Mucosa of stomach (tissue), 1 donor: ENCODE measurements around the gene SAMD5.
"Not testable (repeated sequence)": the region's sequence is repeated elsewhere in the genome, so short reads cannot be mapped to it uniquely, and the experiment has no call there.

Experiments
- H3K27me3 ChIP-seq: one replicate; pipeline ENCODE4 v1.7.0; 2013; ENCODE audit warnings: mild to moderate bottlenecking, low read length; ENCODE audit not compliant: control insufficient read depth, insufficient read depth
- H3K36me3 ChIP-seq: one replicate; pipeline ENCODE4 v1.7.0; 2013; ENCODE audit warnings: low read length; ENCODE audit not compliant: control insufficient read depth, insufficient read depth
- H3K4me1 ChIP-seq: one replicate; pipeline ENCODE4 v1.7.0; 2013; ENCODE audit warnings: mild to moderate bottlenecking, low read length; ENCODE audit not compliant: control insufficient read depth, insufficient read depth
- H3K4me3 ChIP-seq: one replicate; pipeline ENCODE4 v1.7.0; 2013; ENCODE audit warnings: low read length
- H3K9ac ChIP-seq: one replicate; pipeline ENCODE4 v1.7.0; 2013; ENCODE audit warnings: mild to moderate bottlenecking, low read length, moderate library complexity
- H3K9me3 ChIP-seq: one replicate; pipeline ENCODE4 v1.7.0; 2013; ENCODE audit warnings: mild to moderate bottlenecking, low read length, moderate library complexity; ENCODE audit not compliant: control insufficient read depth
- donor health status: Pancreatic carcinoma.

SAMD5 gene

DNA sequence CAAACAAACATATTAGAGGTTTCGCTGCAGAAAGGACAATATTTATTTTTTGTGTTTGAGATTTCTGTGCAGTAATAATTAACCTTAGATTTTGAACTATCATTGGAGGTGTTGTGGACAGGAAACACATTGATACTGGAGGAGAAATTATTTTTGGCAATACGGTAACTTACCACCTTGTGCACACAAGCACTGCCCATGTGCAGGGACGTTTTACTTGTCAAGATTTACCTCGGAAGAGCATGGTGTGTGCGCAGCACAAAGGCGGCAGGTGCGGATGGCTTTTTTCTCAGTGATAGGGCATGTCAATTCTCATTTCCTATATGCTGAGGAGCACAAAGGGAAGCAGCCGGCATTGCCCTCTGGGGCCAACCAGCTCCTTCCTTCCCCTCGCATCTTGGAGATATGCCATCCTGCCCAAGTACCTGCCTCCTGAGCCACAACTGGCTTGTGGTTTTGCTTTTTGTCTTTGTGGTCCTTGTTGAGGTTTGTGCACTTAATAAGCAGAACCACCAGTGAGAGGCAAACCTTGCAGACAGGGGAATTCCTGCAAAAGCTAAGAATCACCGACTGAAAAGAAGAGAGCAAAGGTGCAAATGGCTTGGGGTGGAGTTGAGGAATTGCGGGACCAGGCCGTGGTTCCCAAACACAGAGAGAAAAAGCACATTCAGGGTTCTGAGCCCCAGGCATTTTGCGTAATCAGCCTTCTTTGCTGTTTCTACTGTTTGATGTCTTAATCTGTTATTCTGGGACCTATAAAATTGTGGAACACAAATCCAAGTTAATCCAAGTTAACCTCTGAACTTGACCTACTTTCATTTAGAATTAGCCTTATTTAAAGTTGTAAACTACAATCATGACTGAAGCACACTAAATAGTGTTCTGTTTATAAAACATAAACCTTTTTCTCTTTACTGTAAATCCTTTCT, 21.9 kb downstream of the SAMD5 start:
- Histone ChIP-seq H3K4me1 (peaks cover 10% of the 10 kb centered on the region), H3K9me3 (no peaks in the 10 kb centered on the region), H3K27me3 (no peaks in the 10 kb centered on the region), H3K4me3 (no peak overlapping the region), H3K9ac (no peak overlapping the region), H3K36me3 (no peaks in the 10 kb centered on the region)

DNA sequence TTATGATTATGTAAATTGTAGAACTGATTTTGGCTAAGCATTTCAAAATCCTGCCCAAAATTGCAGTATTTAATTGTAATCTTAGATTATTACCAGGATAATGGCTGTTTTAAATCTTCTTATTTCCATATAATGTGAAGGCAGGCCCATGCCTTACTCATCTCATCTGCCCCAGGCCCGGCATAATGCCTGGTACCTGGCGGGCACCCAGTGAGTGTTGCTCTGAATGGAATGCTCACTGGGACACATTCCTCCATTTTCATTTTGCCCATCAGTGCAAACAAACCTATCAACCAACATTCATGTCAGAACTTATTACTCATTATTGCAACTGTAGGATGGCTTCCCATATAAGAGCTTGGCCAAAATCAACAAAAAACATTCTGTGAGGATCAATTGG, 22.8 kb downstream of the SAMD5 start:
- Histone ChIP-seq H3K36me3 (no peaks in the 10 kb centered on the region), H3K27me3 (no peaks in the 10 kb centered on the region), H3K4me3 (no peak overlapping the region), H3K4me1 (peaks cover 10% of the 10 kb centered on the region), H3K9ac (no peak overlapping the region), H3K9me3 (no peaks in the 10 kb centered on the region)

DNA sequence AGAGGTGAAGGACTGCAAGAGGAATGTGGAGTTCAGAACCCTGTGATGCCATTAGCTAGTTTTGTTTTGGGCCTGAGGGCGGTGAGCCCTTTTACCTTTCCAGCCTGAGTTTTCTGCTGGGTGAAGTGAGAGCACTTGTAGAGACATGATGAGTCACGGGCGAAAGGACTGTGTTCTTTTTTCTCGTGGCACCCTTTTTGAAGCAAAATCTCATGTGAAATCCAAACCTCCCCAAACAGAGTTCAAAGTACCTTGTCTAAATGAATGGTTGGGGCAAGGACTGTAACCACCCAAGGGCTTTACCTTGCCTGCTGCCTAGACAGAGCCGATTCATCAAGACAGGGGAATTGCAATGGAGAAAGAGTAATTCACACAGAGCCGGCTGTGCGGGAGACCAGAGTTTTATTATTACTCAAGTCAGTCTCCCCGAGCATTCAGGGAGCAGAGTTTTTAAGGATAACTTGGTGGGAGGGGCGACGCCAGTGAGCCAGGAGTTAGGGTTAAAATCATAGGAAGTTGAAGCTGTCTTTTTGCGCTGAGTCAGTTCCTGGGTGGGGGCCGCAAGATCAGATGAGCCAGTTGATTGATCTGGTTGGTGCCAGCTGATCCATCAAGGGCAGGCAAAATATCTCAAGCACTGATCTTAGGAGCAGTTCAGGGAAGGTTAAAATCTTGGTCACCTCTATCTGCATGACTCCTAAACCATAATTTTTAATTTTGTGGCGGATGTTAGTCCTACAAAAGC, 25.8 kb downstream of the SAMD5 start:
- H3K36me3 ChIP-seq = no peaks in the 10 kb centered on the region
- peaks cover 10% of the 10 kb centered on the region for H3K4me1 ChIP-seq
- no peaks in the 10 kb centered on the region for H3K27me3 ChIP-seq
- no peaks in the 10 kb centered on the region for H3K9me3 ChIP-seq
- H3K9ac ChIP-seq = no peak overlapping the region
- H3K4me3 ChIP-seq = no peak overlapping the region

DNA sequence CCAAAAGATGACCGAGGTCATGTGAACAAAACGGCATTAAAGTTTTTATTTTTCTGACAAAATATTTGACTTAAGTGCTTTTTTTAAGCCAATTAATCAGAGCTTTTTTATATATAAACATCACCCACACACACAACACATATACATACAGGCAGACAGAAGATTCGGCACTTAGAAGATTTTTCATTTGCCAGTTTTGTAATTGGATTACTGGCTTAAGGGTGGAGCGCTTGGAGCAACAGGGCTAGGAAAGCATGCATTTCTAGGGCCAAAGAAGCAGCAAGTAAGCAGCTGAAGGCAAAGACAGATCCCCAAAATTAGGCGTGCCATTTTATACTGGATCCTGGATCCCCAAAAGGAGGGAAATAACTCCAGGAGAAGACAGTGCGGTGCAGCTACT, 30.3 kb downstream of the SAMD5 start:
- Histone ChIP-seq H3K4me3 (no peak overlapping the region), H3K27me3 (no peaks in the 10 kb centered on the region), H3K4me1 (no peaks in the 10 kb centered on the region), H3K36me3 (no peaks in the 10 kb centered on the region), H3K9me3 (no peaks in the 10 kb centered on the region), H3K9ac (no peak overlapping the region)

DNA sequence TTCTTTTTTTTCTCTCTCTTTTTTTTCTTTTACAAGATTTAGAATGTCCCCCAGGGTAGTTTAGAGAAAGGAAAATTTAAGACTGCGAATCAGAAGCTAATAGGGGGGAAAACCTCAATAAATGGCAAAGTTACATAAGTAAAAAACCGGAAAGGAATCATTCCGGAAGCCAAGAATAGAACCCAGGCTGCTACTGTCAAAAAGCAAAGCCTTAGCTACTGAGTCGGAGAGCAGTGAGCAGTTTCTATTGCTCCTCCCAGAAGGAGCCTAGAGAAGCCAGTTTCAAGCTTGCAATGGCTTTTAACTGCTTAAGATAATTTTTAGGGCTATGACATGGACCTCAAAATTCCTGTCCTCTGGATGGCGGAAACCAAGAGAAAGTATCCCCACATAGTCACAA, 31.6 kb downstream of the SAMD5 start:
- no peaks in the 10 kb centered on the region for H3K9me3 ChIP-seq
- H3K4me3 ChIP-seq = no peak overlapping the region
- no peaks in the 10 kb centered on the region for H3K4me1 ChIP-seq
- no peaks in the 10 kb centered on the region for H3K27me3 ChIP-seq
- H3K9ac ChIP-seq = no peak overlapping the region
- no peaks in the 10 kb centered on the region for H3K36me3 ChIP-seq

DNA sequence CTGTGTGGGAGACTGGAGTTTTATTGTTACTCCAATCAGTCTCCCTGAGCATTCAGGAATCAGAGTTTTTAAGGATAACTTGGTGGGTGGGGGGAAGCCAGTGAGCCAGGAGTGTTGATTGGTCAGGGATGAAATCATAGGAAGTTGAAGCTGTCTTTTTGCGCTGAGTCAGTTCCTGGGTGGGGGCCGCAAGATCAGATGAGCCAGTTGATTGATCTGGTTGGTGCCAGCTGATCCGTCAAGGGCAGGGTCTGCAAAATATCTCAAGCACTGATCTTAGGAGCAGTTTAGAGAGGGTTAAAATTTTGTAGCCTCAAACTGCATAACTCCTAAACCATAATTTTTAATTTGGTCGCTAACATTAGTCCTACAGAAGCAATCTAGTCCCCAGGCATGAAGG, 33.9 kb downstream of the SAMD5 start:
- H3K36me3 ChIP-seq, H3K4me3 ChIP-seq, H3K9me3 ChIP-seq, H3K27me3 ChIP-seq, H3K9ac ChIP-seq, H3K4me1 ChIP-seq: not testable (repeated sequence)

DNA sequence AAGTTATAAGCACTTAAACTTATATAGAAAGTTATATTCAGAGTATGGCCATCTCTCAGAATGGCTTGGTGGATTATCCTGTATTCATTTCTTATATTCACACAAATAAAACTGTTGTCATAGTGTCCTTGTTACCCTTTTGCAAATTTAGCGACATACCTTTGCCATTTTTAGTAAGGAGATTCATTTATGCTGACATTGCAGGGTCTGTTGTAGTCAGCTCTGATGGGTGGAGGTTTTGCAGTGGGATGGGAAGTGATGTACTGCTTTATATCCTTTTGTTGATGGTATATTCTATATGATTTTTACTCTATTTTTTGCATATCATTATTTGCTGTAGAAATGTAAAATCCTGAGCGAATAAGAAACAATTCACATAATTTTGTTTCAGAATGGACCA, 35.9 kb downstream of the SAMD5 start:
- Histone ChIP-seq H3K36me3 (no peaks in the 10 kb centered on the region), H3K4me1 (no peaks in the 10 kb centered on the region), H3K4me3 (no peak overlapping the region), H3K27me3 (no peaks in the 10 kb centered on the region), H3K9me3 (no peaks in the 10 kb centered on the region), H3K9ac (no peak overlapping the region)

DNA sequence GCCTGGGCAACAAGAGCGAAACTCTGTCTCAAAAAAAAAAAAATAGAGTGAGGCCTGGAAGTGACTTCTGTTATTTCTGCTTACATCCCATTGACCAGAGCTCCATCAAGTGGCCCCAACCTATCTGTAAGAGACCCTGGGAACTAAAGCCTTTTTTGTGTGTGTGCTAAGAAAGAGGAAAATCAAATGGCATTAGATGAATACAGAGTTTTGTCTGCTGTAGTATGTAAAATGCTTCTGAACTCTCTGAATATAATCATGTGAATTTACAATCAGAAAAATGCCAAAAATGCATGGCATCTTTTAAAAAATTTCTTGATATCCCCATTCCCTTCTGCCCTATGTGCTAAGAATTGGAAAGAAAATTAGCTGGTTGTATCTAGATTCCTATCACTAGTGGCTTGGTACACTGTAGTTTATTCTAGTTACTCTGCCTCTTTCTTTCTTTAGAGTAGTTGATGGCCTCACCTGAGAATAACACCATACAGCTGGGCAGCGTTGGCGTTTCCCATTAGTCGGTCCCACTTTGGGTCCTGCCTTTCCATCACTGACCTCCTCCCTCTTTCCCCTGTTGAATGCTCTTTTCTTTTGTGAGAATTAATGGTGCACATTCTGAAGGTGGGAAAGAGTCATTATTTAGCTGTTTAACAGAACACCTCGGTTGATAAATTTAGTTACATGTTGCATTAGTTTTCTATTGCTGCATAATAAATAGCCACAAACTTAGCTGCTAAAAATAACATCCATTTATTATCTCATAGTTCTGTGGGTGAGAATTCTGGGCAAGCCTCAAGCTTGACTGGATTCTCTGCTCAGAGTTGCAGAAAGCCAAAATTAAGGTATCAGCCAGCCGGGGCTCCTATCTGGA, 38.2 kb downstream of the SAMD5 start:
- H3K4me3 ChIP-seq = no peak overlapping the region
- no peaks in the 10 kb centered on the region for H3K4me1 ChIP-seq
- H3K9ac ChIP-seq = no peak overlapping the region
- H3K27me3 ChIP-seq = no peaks in the 10 kb centered on the region
- H3K36me3 ChIP-seq = no peaks in the 10 kb centered on the region
- H3K9me3 ChIP-seq = no peaks in the 10 kb centered on the region

DNA sequence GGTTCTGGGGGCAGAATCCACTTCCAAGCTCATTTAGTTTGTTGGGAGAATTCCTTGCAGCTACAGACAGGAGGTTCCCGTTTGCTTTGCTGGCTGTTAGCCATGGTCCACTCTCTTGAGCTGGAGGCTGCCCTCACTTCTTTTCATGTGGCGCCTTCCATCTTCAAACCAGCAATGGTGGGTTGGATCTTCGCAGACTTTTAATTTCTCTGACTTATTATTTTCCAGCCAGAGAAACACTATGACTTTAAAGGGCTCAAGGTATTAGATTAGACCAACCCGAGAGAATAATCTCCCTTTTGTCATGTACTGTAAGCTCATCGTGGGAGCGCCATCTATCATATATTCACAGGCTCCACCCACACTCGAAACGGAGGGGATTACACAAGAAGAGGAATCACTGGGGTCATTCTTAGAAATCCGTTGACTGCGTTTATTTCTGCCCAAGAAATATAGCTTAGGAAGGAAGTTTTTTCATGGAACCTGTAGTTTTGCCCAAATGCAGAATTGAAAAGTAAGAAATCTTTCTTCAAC, 38.9 kb downstream of the SAMD5 start:
- Histone ChIP-seq H3K36me3 (no peaks in the 10 kb centered on the region), H3K27me3 (no peaks in the 10 kb centered on the region), H3K9me3 (no peaks in the 10 kb centered on the region), H3K4me1 (no peaks in the 10 kb centered on the region), H3K4me3 (no peak overlapping the region), H3K9ac (no peak overlapping the region)

DNA sequence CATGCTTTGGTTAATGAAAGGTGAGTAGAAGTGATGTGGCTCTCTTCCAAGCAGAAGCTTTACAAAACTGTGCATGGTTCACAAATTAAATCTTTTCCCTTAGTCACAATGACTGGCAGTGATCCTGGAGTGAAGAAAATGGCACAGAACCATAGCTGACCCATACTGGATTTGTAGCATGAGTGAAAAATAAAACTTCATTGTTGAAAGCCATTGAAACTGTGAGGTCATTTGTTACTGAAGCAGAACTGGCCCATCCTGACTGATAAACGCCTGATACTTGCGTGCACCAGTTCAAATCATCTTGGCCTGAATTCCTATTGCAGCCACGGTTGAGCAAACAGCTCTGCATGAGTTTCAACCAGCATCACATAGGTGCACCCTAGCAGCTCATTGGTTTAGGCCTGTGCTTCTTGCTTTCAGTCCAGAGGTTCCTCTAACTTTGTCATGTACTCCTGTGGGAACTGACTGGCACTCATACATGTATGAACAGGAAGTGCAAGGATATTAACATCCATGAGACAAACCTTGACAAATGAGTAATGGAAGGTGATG, 40.5 kb downstream of the SAMD5 start:
- H3K27me3 ChIP-seq = no peaks in the 10 kb centered on the region

DNA sequence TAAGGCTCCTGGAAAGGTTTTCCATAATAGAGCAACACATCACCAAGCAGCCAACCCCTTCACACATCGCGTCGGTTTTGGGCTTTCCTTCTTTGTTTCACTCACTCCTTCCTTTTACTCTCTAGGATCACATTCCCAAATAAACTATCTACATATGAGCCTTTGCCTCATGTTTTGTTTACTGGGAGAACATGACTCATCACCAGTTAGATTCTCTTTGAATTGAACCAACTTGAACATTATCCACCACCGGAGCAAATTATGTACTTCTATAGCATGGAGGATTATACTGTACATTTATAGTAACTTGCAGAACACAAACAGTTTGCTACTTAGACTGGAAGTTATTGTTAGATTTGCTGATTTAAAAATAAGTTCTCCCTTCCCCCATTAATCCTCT, 41.0 kb downstream of the SAMD5 start:
- no peaks in the 10 kb centered on the region for H3K36me3 ChIP-seq
- no peaks in the 10 kb centered on the region for H3K9me3 ChIP-seq
- H3K4me1 ChIP-seq = no peaks in the 10 kb centered on the region
- H3K9ac ChIP-seq = no peak overlapping the region
- H3K4me3 ChIP-seq = no peak overlapping the region
- H3K27me3 ChIP-seq = no peaks in the 10 kb centered on the region

More for the DNA sequence above, 40.5 kb downstream of the SAMD5 start:
- H3K9me3 ChIP-seq = no peaks in the 10 kb centered on the region
- no peaks in the 10 kb centered on the region for H3K36me3 ChIP-seq
- H3K4me3 ChIP-seq = no peak overlapping the region
- no peaks in the 10 kb centered on the region for H3K4me1 ChIP-seq
- H3K9ac ChIP-seq = no peak overlapping the region
